Omental fat pad (tissue), 4 donors: ENCODE results near the gene AUTS2. TPM values are rescaled to one million over a fixed set of nuclear protein-coding genes. Genes with fewer than 3 reads are reported as not detected.

Source experiments
- ATAC-seq: fragments of 150-250 bp; one replicate; pipeline ENCODE4 v1.9.1; 2016; ENCODE audit warnings: mild to moderate bottlenecking, moderate library complexity; ENCODE audit not compliant: low FRiP score
- DNase-seq: peaks from one replicate; pipeline ENCODE4 v3.0.0-alpha.2; 2019; ENCODE audit warnings: low spot score
- CTCF ChIP-seq, 3 donors: fragments of 450-650 bp; IDR thresholded peaks; one replicate each; pipeline ENCODE4 v1.5.1; 2016 to 2017; ENCODE audit warnings: antibody characterized with exemption in 3 of 3, mild to moderate bottlenecking in 3 of 3, moderate library complexity in 2 of 3
- total RNA-seq, 4 donors: library from RNA; depleted of rRNA; stranded (reverse); fragments of >200 nt; gene quantifications; one replicate each; pipeline ENCODE4 v1.1.0, GENCODE V29; 2016

The AUTS2 gene
- total RNA-seq, 4 donors from 2014 or later: 13.2 to 27.0 (median 21.2) TPM

DNA sequence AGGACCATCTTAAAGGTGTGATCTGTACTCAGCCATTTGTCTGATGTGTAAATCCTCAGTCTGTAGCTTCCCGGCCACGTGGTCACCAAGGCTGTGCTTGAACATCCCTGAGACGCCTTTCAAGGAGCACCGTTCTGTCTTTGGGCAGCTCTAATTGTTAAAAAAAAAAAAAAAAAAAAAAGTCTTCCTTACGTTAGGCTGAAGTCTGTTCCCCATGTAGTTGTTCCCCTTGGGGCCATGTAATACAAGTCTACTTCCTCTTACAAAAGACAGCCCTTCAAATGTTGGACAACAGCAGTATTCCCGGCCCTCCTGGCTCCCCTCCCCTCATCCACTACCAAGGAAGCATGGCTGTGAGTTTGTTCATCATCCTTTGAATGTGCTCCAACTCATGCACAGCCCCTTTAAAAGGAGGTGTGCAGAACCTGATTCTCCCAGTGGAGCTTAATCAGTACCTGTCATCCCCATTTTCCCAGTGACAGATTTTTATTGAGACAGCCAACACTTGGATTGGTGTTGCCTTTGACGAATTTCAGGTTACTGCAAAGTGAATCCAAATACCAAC lies 1141.5 kb downstream of the AUTS2 start:
- no peak for TF ChIP-seq CTCF (IDR thresholded peaks at IDR 0.05)
- ATAC-seq: no peak
- DNase-seq: no peak

DNA sequence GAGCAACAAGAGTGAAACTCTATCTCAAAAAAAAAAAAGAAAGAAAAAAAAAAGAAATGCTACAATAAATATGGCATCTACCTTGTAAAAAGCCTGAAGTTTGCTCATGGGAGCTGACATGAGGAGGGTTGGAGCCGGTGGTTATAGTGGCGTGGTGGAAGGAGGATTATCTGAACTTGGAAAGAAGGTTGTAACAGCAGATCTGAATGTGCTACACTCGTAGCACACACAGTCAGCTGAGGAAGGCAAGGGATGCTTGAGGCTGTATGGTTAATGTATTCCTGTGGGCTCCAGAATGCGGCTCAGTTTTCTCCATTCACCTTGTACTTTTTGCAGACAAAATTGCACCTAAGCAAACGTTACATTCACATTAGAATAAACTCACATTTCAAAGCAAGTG lies 1143.4 kb downstream of the AUTS2 start:
- DNase-seq: no peak
- no peak for TF ChIP-seq CTCF (IDR thresholded peaks at IDR 0.05)
- no peak for ATAC-seq

DNA sequence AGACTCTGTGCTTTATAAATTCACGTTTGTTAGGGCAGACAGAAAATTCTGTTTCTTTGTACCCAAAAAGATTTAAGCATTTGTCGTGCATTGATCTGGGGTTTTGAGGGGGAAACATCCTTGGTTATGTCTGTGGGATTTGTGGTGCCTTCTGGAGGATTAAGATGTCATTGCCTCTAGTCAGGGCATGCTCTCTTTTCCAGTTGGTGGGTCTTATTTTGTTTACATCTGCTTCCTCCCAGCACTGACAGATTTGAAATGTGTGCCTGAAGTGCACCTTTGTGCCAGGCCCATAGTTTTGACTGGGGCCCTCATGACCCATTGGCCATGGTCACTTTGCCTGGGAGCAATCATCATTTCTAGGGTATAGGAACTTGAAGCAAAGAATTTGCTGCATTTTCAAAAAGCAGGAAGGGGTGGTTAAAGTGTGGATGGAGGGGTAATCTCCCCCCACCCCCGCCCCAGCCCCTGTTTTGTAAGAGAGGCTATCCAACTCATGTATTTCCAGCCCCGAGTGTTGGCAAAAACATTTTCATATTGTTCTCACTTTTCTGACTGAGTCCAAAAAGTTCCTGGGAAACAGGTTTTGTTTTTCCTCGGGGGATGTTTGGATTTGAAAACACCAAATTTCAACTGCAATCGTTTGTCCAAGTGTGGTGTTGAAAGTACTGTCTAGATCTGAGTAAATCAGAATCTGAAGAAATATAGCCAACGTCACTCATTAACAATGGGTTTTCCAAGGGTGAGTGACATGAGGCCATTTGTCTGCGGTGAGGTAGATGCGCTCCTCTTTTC lies 1145.5 kb downstream of the AUTS2 start:
- DNase-seq: no peak
- no peak for ATAC-seq
- TF ChIP-seq CTCF (IDR thresholded peaks at IDR 0.05): no peak

- TF ChIP-seq CTCF (IDR thresholded peaks at IDR 0.05): no peak
- ATAC-seq: no peak
These were observed 1146.2 kb downstream of the AUTS2 start for GRCh38 chr7:70744492-70744891.

GRCh38 chr7:70749831-70750230 lies 1151.6 kb downstream of the AUTS2 start:
- DNase-seq (no peak), ATAC-seq (no peak)
- no peak for TF ChIP-seq CTCF (IDR thresholded peaks at IDR 0.05)

More at GRCh38 chr7:70744492-70744891, 1146.2 kb downstream of the AUTS2 start:
- no peak for DNase-seq

DNA sequence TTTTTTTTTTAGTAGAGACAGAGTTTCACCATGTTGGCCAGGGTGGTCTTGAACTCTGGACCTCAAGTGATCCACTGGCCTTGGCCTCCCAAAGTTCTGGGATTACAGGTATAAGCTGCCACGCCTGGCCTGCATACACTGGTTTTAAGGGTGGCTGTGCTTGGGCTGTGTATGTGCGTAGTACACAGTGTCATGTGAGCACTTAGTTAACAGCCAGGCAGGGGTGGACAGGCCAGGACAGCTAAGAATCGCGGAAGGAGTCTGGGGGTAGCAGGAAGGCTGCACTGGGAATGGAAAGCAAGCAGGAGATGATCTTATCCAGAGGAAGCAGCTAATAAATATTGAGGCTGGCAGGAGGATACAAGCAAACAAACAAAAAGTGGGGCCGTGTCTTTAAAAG lies 1153.6 kb downstream of the AUTS2 start:
- ATAC-seq (no peak), DNase-seq (no peak)
- TF ChIP-seq CTCF (IDR thresholded peaks at IDR 0.05): no peak

DNA sequence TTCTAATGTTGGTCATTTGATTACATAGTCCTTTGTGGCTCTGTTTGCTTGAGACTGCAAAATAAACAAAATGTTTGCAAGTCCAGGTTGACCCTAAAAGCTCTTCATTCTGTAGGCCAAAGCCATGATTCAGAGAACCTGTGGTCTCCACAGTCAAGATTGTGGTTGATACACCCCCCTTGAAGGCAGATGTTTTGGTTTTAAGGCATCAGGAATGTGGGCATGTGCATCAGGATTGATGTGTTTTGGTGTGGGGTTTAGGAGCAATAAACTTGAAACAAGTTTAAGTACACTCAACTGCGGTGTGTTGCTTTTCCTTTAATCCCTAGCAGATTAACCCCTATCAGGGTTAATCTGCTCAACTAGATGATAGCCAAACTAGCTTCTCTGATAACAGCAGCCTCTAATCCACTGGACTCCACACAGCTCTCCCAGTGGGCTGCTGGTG lies 1154.5 kb downstream of the AUTS2 start:
- no peak for TF ChIP-seq CTCF (IDR thresholded peaks at IDR 0.05)
- ATAC-seq: no peak

More for the DNA sequence above, 1154.5 kb downstream of the AUTS2 start:
- DNase-seq: no peak
